GM21390 (cell line): Measurements from ENCODE around the gene MYO1D.
A peak's percentile ranks its signal among the peaks of the same experiment; 100 is the strongest.
"Not testable (repeated sequence)": the region's sequence is repeated elsewhere in the genome, so short reads cannot be mapped to it uniquely, and the experiment has no call there.

Source experiments
- ATAC-seq: cut with Tn5 transposase; IDR thresholded peaks from one replicate; pipeline ENCODE4 v1.9.1; 2021; ENCODE audit not compliant: unreplicated experiment

MYO1D gene

DNA sequence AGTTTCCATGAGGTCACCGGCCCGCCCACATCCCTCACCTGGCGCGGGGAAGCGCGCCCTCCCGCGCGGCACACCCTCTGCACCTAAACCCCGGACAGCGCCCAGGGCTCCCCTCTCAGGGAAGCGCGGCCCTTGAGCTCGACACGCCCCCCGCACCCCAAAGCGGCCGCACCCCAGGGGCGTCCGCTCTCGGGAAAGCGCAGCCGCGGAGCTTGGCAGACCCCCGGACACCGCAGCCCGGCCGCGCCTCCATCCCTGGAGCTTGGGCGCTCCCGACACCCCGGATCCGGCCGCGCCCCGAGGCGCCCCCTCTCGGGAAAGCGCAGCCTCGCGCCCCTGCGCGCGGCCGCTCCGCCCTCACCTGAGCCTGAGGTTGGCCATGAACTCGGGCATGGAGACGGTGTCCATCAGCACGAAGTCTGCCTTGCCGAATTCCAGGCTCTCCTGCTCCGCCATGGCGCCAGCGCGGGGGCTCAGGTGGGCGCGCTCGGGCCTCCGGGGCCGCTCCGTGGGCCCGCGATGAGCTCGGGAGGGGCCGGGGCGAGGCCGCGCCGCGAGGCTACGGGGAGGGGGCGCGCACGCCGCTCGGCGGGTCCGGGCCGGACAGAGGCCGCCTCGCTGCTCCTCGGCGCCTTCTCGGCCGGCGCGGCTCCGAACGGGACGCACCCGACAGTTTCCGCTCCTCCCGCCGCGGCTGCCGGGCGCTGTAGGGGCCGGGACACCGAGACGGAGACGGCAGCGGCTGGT is at the start of gene MYO1D:
TSS of gene MYO1D (minus strand) at position 708 of the 747 bp plus-strand sequence. CDS start at position 456, 252 bp downstream.
- peak; percentile 59 for ATAC-seq

DNA sequence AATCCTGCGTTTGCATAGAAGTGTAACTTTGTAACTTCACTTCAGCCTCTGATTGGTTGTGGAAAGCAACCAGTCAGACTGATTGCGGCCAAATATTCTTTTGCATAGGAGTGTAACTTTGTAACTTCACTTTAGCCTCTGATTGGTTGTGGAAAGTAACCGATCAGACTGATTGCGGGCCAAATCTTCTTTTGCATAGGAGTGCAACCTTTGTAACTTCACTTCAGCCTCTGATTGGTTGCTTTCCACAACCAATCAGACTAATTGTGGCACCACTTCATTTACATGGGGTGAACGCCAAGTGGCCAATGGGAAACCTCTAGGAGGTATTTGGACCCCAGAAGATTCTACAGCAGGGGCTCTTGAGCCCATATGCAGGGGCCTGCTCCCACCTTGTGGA is 49.3 kb upstream of the MYO1D start:
- ATAC-seq = no peak

DNA sequence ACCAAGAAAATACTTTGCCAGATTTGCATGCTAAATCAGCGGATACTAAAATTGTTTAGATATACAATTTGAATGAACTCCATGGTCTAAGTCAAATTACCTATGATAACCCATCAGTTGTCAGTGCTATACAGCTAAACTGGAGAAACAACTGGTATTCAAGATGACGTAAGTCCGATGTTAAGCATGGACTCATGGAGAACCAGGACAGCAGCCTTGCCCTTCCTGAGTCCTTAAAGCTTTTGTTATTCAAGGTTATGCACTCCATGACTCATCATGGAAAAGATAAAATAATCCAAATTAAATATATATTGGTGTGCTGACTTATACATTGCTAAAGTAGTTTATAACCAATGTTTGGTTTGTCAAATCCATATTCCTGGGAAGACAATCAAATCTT is 47.0 kb upstream of the MYO1D start:
- not testable (repeated sequence) for ATAC-seq

DNA sequence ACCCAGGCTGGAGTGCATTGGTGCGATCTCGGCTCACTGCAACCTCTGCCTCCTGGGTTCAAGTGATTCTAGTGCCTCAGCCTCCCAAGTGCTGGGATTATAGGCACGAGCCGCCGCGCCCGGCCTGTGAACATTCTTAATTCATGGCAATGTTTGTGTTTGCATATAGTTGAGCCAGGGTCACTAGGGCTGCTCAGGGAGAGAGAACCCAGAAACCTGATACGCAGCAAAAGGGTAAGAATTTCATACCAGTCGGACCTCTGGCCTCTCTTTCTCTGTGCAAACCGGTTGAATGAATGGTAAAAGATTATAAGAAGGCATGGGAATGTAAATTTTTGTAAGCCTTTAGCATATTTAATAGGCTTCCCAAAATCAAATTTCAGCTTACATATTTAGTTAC is 44.1 kb upstream of the MYO1D start:
- no peak for ATAC-seq

DNA sequence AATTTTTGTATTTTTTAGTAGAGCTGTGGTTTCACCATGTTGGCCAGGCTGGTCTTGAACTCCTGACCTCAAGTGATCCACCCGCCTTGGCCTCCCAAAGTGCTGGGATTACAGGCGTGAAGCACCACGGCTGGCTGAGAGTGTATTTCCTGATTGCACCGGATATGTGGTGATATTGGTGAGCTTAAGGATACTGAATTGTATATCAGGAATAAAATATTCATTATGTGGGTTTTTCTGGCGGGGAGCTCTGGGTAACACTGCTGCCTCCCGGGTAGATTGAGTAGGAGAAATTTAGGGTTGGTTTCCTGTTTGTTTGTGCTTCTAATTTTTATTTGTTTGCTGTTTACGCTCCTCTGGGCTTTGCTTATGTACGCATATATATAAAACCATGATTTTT is 43.4 kb upstream of the MYO1D start:
- ATAC-seq = no peak

DNA sequence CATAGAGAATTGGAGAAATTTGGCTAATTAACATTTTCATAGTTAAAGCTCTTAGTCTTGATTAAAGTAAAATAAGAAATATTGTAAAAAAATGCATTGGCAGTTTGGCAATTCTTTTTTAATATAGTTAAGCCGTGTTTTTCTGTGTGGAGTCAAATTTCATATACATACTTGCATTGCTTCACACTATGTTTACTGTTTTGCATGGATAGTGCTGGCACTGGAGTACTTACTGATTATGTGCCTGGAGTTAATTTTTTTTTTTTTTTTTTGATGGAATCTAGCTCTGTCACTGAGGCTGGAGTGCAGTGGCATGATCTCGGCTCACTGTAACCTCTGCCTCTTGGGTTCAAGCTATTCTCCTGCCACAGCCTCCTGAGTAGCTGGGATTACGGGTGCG is 43.0 kb upstream of the MYO1D start:
- not testable (repeated sequence) for ATAC-seq

DNA sequence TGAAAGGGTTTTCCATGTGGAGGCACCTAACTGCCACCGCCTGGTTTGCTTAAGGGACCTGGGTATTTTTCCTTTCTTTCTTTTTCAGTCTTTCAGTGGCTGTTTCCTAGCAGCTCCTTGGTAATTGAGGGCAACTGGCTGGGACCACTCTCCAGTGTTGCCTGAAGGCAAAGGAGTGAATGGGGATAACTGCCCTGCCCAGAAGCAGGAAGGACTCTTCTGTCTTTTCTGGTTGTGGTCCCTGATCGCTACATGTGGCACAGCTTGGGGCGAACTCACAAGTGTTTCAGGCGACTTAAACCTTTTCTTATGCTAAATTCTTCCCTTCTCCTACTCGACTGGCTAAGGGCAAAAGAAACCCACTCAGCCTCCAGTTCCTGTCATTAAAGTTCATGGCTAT is 40.9 kb upstream of the MYO1D start:
- ATAC-seq = no peak

DNA sequence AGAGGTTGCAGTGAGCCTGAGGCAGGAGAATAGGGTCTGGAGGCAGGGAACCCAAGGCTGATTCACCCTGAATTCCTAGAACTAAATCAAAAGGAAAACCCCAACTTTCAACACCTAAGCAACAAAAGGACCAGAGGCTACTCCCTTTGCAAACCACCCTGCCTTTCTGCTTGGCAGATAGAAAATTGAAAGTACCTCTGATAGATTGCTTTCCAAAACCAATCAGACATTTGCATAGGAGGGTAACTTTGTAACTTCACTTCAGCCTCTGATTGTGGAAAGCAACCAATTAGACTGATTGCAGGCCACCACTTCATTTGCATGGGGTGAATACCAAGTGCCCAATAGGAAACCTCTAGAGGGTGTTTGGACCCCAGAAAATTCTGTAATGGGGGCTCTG is 40.2 kb upstream of the MYO1D start:
- ATAC-seq = no peak

DNA sequence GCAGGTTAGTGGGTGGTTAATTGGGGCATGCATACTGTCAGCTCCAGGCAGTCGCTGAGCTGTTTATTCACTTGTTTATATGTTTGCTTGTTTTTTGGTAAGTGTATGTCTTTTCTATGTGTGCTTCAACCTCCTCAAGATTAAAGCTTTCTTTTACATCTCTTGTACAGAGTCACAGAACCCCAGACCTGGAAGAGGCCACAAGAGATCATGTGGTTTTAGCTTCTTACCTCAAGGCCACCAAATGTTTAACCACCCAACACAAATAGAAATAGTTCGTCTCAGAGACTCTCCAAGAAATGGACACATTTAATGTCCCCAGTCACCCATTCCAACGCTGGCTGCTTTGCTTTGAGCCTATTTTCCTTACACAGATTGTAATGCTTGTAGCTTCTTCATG is 39.2 kb upstream of the MYO1D start:
- no peak for ATAC-seq

DNA sequence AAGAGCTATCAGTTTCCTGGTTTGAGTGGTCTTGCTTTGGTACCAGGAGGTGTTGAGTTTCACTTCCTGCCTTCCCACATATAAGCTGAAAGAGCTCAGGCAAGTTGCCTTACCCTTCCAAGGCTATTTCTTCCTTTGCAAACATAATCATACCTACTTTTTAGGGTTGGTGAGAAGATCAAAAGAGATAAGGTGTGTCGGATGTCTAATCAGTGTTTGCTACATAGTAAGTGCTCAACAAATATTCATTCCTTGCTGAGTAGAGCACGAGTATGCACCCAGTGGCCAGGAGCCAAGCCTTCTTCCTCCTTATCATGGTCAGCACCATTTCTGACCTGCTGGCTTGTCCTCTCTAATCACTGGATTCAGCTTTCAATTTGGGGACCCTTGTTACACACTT is 38.3 kb upstream of the MYO1D start:
- ATAC-seq = no peak

DNA sequence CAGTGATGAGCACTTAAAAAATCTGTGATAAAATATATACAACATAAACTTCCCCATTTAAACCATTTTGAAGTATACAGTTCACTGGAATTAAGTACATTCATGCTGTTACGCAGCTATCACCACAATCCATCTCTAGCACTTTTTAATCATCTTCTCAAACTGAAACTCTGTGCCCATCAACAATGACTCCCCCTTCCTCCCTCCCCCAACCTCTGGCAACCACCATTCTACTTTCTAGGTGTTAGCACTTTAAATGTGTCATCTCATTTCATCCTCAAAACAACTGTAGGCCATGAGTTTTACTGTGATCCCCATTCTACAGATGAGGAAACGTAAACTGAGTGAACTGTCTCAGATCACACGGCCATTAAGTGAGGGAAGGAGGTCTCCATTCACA is 37.3 kb upstream of the MYO1D start:
- no peak for ATAC-seq

DNA sequence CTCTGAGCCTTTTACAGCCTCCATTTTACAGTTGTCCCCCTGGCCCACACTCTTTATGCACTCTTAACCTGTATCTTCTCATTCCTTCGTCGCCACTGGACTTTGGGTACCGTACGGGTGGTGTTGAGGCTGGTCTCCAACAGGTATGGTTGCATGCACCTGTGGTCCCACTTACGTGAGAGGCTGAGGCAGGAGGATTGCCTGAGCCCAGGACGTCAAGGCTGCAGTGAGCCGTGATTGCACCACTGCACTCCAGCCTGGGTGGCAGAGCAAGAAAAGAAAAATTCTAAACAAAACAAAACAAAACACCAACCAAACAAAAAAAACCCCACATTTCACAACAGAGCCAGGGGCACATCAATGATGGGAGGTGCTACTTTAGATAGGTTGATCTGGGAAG is 36.7 kb upstream of the MYO1D start:
- ATAC-seq = no peak

DNA sequence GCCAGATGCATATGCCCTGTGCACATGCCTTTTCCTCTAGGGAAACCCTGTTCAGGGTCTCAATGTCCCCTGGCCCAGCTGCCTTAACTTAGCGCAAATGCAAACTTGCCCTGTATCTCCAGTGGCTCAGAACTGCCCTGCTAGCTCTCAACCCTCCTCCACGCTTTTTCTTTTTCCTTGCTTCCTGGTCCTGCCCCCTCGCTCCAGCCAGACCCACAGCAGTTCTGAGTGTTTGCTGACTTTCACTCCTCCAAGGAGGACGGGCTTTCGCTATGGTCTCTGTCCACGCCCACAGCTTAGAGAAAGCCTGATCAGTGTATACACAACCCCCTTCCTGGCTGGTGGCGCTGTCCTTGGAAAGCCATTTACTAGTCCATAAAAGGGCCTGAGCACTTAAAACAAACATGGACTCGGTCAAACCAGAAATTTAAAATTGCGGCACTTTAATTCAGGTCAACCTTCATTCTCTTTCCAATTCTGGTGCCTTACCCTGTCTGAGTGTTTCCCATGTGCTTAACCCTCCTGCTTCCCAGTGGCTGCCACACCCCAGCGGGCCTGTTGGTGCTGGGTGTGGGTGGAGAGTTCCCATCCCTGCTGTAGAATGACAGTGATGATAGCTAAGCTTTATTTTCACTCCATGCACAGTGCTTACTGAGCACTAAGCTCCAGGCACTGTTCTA is 35.4 kb upstream of the MYO1D start:
- ATAC-seq = no peak

DNA sequence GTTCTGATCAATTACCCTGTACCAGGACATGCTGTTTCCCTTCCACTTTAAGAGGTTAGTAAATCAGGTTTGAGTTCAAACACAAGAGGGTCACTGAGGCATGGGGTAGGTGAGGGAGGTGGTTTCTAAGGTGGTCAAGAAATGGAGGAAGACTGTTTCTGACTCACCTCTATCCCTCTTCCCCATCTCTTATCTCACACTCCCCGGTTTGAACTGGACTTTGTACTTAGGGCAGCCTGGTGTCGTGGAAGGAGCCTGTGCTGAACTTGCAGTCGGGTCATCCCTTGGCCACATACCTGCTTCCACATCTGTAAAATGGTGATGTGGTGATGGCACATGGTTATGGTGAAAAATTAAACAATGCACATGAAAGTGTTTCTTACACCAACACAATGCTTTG is 33.8 kb upstream of the MYO1D start:
- no peak for ATAC-seq

DNA sequence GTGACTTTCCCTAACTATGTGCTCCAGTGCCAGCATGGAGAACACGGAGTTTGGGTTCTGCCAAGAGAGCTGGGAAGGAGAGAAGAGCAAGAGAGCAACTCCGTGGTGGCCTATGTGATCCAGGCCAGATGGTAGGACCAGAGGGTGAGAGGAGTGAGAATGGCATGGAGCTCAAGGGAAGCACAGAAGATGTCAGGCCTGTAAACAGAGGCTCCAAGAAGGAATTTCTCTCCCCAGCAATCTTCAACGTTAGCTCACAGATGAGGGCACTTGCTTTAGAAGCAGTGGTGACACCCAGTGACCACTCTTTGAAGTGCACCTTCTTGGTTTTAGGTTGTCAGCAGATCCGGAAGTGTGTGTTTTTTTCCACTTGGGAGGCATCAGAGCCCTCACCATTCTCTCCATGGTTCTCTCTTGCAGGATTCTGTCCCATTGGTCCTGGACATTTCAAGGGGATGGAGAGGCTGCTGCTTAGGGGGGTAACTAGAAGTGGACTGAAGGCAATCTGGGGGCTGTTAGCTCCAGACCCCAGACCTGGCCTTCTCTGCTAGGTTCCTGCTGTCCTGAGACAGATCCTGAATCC is 33.0 kb upstream of the MYO1D start:
- no peak for ATAC-seq

DNA sequence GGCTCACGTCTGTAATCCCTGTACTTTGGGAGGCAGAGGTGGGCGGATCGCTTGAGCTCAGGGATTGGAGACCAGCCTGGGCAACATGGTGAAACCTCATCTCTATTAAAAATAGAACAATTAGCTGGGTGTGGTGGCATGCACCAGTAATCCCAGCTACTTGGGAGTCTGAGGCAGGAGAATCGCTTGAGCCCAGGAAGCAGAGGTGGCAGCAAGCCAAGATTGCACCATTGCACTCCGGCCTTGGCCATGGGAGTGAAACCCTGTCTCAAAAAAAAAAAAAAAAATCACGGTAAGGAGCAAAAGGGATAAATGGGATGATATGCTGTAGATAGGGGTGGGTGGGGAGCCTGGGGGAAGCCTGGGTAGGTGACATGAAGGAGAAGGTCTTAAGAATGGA is 30.7 kb upstream of the MYO1D start:
- no peak for ATAC-seq

DNA sequence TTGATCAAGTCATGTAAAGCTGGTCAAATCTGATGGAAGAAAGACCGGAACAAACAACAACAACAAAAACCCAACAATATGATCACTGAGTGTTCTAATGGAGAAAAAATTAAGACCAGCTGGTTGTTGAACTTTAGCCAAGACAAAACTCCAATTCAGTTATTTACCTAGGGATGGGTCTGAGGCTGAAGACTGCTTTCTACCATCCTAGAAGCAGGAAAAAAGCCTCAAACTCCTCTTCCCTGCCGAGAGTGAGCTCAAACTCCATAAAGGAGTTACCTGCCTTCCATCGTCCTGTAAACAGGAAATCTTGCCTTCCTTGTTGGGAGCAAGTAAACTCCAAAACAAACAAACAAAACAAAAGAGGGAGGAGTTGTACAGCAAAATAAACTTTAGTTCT is 28.0 kb upstream of the MYO1D start:
- no peak for ATAC-seq

DNA sequence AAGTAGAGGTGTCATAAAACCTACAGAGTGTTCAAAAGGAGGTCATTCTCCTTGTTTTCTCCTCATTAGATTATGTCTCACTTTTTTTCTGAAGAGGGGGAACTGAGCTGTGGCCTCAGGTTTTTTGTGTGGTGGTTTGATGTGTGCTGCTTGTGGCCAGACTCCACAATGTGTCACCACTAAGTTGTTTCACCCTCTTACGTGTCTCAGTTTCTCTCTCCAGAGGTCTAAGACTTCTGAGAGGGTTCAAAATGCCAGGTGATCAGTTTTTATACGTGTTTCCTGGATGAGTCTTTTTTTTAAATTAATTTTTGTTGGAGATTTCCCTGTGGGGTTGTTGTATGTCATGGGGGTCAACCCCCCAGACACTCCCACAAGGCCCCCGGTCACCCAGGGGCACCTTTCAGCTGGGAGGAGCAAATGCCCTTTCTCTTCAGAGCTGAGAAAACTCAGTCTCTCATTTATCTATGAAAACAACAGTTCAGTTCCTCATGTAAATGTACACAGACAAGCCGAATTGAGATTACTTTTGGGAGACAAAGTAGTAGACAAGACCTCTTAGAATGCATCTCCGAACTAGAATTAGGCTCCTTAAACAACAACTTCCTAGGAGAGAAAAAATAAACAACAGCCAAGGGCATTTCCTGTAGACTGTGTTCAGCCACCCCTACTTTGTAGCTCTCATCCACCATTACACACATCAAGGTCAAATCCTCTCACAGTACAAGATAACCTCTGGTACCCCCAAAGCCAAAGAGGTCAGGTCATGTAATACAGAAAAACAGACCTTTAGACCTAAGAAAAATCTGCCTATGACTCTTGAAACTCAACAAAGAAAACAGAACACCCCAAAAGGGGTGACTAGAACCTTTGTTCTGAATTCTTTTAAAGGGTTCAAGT is 27.1 kb upstream of the MYO1D start:
- no peak for ATAC-seq

DNA sequence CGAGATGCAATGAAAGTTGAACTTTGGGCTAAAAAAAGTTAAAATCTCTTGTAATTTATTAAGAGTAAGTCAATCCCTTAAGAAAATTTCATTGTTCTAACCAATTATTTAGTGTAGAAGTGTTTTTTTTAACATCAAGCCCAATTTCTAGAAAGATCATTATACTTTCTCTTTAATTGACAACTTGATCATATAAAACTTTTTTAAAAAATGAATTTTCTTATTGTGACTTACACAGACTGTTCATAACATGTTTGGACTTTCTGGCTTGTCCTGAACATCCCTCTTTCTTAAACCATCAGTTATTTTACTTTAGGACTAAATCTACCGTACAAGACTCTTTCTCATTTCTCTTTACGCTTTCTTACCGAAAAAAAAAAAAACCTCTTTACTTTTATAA is 24.8 kb upstream of the MYO1D start:
- no peak for ATAC-seq

DNA sequence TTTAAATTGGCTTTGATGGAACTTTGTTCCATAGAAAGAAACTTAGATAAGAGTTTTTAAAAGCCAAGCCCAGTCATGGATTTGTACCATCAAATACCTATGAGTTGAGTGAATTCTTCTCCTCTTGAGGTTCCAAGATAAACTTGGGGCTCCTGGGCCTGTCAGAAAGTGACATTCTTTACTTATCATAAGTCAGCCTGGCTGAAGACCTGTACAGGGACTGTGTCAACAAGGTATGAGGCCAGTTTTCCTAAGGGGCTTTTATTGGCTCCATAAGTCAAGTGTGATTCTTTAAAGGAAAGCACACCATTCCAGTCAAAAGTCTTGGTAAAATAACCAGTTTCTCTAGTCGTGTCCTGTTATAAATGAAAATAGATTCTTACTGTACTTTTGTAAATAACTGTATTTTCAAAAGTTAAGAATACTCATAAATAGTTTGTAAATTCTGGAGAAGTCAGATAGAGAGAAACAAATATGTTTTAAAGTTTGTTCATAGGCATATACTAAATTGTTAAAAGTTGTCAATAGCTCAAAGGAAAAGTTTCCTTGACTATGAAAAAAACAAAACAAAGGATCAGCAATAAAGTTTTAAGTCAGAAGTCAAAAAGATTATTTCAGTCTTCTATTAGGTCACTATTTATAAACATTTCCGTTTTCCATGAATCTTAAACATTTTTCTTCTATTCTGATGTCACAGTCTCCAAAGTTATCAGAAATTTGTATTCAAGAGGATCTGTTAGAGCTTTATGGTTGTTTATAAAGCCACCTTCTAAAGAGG is 22.5 kb upstream of the MYO1D start:
- no peak for ATAC-seq
